IPS-NIHi7 (cell line): ENCODE measurements around the gene FAAP100.

Experiments
- DNase-seq: peaks from one replicate; pipeline ENCODE4 v3.0.0; 2012; ENCODE audit warnings: mixed read lengths; ENCODE audit errors: extremely low spot score

The FAAP100 gene

GRCh38 chr17:81511804-81512561 is 40.2 kb downstream of the FAAP100 start:
- DNase-seq = no peak

GRCh38 chr17:81511554-81511803 is 40.7 kb downstream of the FAAP100 start:
- DNase-seq = no peak

- DNase-seq = no peak
These were observed 41.2 kb downstream of the FAAP100 start for GRCh38 chr17:81510785-81511553.

GRCh38 chr17:81509972-81510784 is 42.0 kb downstream of the FAAP100 start:
- DNase-seq = no peak

GRCh38 chr17:81509207-81509971 is 42.8 kb downstream of the FAAP100 start:
- DNase-seq = no peak

GRCh38 chr17:81508639-81509206 is 43.4 kb downstream of the FAAP100 start:
- no peak for DNase-seq

- DNase-seq = no peak
These were observed 48.5 kb downstream of the FAAP100 start for GRCh38 chr17:81503619-81504018.

GRCh38 chr17:81502471-81503017 is 49.6 kb downstream of the FAAP100 start:
- no peak for DNase-seq

- no peak for DNase-seq
These were observed 52.1 kb downstream of the FAAP100 start for GRCh38 chr17:81500047-81500446.

- DNase-seq = no peak
These were observed 52.6 kb downstream of the FAAP100 start for GRCh38 chr17:81499601-81499970.

- no peak for DNase-seq
These were observed 53.1 kb downstream of the FAAP100 start for GRCh38 chr17:81498953-81499600.

GRCh38 chr17:81494626-81495377 is 57.4 kb downstream of the FAAP100 start:
- DNase-seq = no peak

- DNase-seq = no peak
These were observed 58.7 kb downstream of the FAAP100 start for GRCh38 chr17:81493198-81494038.

- no peak for DNase-seq
These were observed 59.4 kb downstream of the FAAP100 start for GRCh38 chr17:81492706-81493105.

- no peak for DNase-seq
These were observed 60.0 kb downstream of the FAAP100 start for GRCh38 chr17:81492202-81492601.

- DNase-seq = no peak
These were observed 60.4 kb downstream of the FAAP100 start for GRCh38 chr17:81491761-81492160.

GRCh38 chr17:81491181-81491581 is 61.0 kb downstream of the FAAP100 start:
- DNase-seq = no peak

GRCh38 chr17:81489998-81490992 is 61.9 kb downstream of the FAAP100 start:
- no peak for DNase-seq
